Upper lobe of left lung (tissue), 6 donors: ENCODE data around the gene ZNF714. TPM values are rescaled to one million over a fixed set of nuclear protein-coding genes. Genes with fewer than 3 reads are reported as not detected.

Source experiments
- ATAC-seq, 2 donors: fragments of 200-7000 bp; cut with Tn5 transposase; one replicate each; pipeline ENCODE4 v1.9.1; 2022; ENCODE audit warnings: mild to moderate bottlenecking in 2 of 2, moderate library complexity in 2 of 2; ENCODE audit not compliant: low FRiP score in 2 of 2
- DNase-seq, 2 donors: peaks; one replicate each; pipeline ENCODE4 v3.0.0-alpha.2; 2019 to 2020
- H3K27ac ChIP-seq, 4 donors: fragments of 200-600 bp; sonication (generic); one replicate each; pipeline ENCODE4 v1.5.1; 2016 to 2019
- H3K27me3 ChIP-seq, 4 donors: fragments of 200-600 bp; sonication (generic); one replicate each; pipeline ENCODE4 v1.5.1; 2017 to 2019
- H3K36me3 ChIP-seq, 4 donors: fragments of 200-600 bp; sonication (generic); one replicate each; pipeline ENCODE4 v1.5.1; 2016 to 2019
- H3K4me1 ChIP-seq, 4 donors: fragments of 200-600 bp; sonication (generic); one replicate each; pipeline ENCODE4 v1.5.1; 2018 to 2019
- H3K4me3 ChIP-seq, 4 donors: fragments of 200-600 bp; sonication (generic); one replicate each; pipeline ENCODE4 v1.5.1; 2017 to 2019; ENCODE audit warnings: mild to moderate bottlenecking in 2 of 4, moderate library complexity in 1 of 4
- H3K9me3 ChIP-seq, 4 donors: fragments of 200-600 bp; sonication (generic); one replicate each; pipeline ENCODE4 v1.5.1; 2018 to 2019
- CTCF ChIP-seq, 6 experiments: fragments of 450-650 bp in 4 of 6; fragments of 200-600 bp in 2 of 6; sonication (generic) in 2 of 6; IDR thresholded peaks; one replicate each; pipeline ENCODE4 v1.5.1; 2016 to 2019; ENCODE audit warnings: antibody characterized with exemption in 6 of 6
- EP300 ChIP-seq, 4 donors: sonication (generic); formaldehyde crosslinking; IDR thresholded peaks; one replicate each; pipeline ENCODE4 v1.5.1; 2017; ENCODE audit warnings: antibody characterized with exemption in 4 of 4, control low read depth in 2 of 4
- POLR2A ChIP-seq, 4 donors: fragments of 450-650 bp; IDR thresholded peaks; one replicate each; pipeline ENCODE4 v1.5.1; 2016 to 2017; ENCODE audit warnings: antibody characterized with exemption in 4 of 4, mild to moderate bottlenecking in 2 of 4
- POLR2AphosphoS5 ChIP-seq, 2 donors: sonication (generic); formaldehyde crosslinking; IDR thresholded peaks; one replicate each; pipeline ENCODE4 v1.5.1; 2017; ENCODE audit warnings: antibody characterized with exemption in 2 of 2
- WGBS, 2 donors: methylation state at CpG; one replicate each; pipeline ENCODE4 v1.1.5; 2017 to 2018; 5-methylcytosine and 5-hydroxymethylcytosine counted together
- total RNA-seq, 6 donors: library from RNA; depleted of rRNA in 4 of 6; stranded (reverse); fragments of >200 nt in 4 of 6; gene quantifications; one replicate each; pipeline versions ENCODE4 v1.1.0 to v1.2.1, GENCODE V29; 2016 to 2021
- donor health status: DM: no; HTN: no; CAD: no; lungs with moderate emphysema.
- donor health status: DM: no; HTN: yes; CAD: no; lungs with severe emphysema.

Gene ZNF714
- total RNA-seq, 6 donors from 2014 or later = 4.1 to 22.3 (median 11.9) TPM

- no peaks in the 10 kb centered on the region for H3K9me3 ChIP-seq
- 76 to 93% methylated on average over 1 of the region's 1 CpG for WGBS, 2 donors
- H3K36me3 ChIP-seq = peaks cover 0 to 45% (median 11%) of the 10 kb centered on the region in 4 donors
- peaks cover 6 to 13% (median 8%) of the 10 kb centered on the region in 4 donors for H3K4me1 ChIP-seq
- ATAC-seq (no peak), DNase-seq (no peak)
- no peak overlapping the region for H3K4me3 ChIP-seq
- no peak overlapping the region for H3K27ac ChIP-seq
- H3K27me3 ChIP-seq = no peaks in the 10 kb centered on the region
- TF ChIP-seq CTCF (IDR thresholded peaks at IDR 0.05) (no peak), EP300 (IDR thresholded peaks at IDR 0.05) (no peak), POLR2AphosphoS5 (IDR thresholded peaks at IDR 0.05) (no peak), POLR2A (IDR thresholded peaks at IDR 0.05) (no peak)
Observed at GRCh38 chr19:21143854-21144253, 61.9 kb downstream of the ZNF714 start.

- peaks cover 4 to 74% (median 24%) of the 10 kb centered on the region in 4 donors for H3K36me3 ChIP-seq
- peaks cover 4 to 6% (median 5%) of the 10 kb centered on the region in 4 donors for H3K4me1 ChIP-seq
- no peak for TF ChIP-seq EP300 (IDR thresholded peaks at IDR 0.05)
- no peak for TF ChIP-seq POLR2A (IDR thresholded peaks at IDR 0.05)
- no peak for TF ChIP-seq CTCF (IDR thresholded peaks at IDR 0.05)
- no peak for TF ChIP-seq POLR2AphosphoS5 (IDR thresholded peaks at IDR 0.05)
- no peak overlapping the region for H3K27ac ChIP-seq
- DNase-seq = no peak
- no peaks in the 10 kb centered on the region for H3K27me3 ChIP-seq
- 92 to 94% methylated on average over 1 of the region's 1 CpG for WGBS, 2 donors
- ATAC-seq = no peak
- no peaks in the 10 kb centered on the region for H3K9me3 ChIP-seq
- H3K4me3 ChIP-seq = no peak overlapping the region
Observed at GRCh38 chr19:21147540-21147939, 65.5 kb downstream of the ZNF714 start.

- ATAC-seq = no peak
- H3K36me3 ChIP-seq = peaks cover 6 to 82% (median 25%) of the 10 kb centered on the region in 4 donors
- no peak overlapping the region for H3K27ac ChIP-seq
- TF ChIP-seq POLR2A (IDR thresholded peaks at IDR 0.05) (no peak), CTCF (IDR thresholded peaks at IDR 0.05) (no peak), POLR2AphosphoS5 (IDR thresholded peaks at IDR 0.05) (no peak), EP300 (IDR thresholded peaks at IDR 0.05) (no peak)
- H3K9me3 ChIP-seq = no peaks in the 10 kb centered on the region
- H3K4me3 ChIP-seq = no peak overlapping the region
- H3K27me3 ChIP-seq = no peaks in the 10 kb centered on the region
- DNase-seq = no peak
- no peaks in the 10 kb centered on the region for H3K4me1 ChIP-seq
Observed at GRCh38 chr19:21148681-21149080, 66.7 kb downstream of the ZNF714 start.

GRCh38 chr19:21149877-21150276, 67.9 kb downstream of the ZNF714 start:
- Histone ChIP-seq H3K27ac (no peak overlapping the region), H3K9me3 (no peaks in the 10 kb centered on the region), H3K27me3 (no peaks in the 10 kb centered on the region), H3K36me3 (peaks cover 6 to 72% (median 21%) of the 10 kb centered on the region in 4 donors), H3K4me1 (no peaks in the 10 kb centered on the region), H3K4me3 (no peak overlapping the region)
- no peak for ATAC-seq
- TF ChIP-seq POLR2A (IDR thresholded peaks at IDR 0.05) (no peak), CTCF (IDR thresholded peaks at IDR 0.05) (no peak), EP300 (IDR thresholded peaks at IDR 0.05) (no peak), POLR2AphosphoS5 (IDR thresholded peaks at IDR 0.05) (no peak)
- DNase-seq = no peak
- WGBS, 2 donors = 95 to 98% methylated on average over 6 of the region's 6 CpGs

GRCh38 chr19:21151460-21151859, 69.5 kb downstream of the ZNF714 start:
- H3K4me1 ChIP-seq = no peaks in the 10 kb centered on the region
- DNase-seq (no peak), ATAC-seq (no peak)
- H3K27ac ChIP-seq = no peak overlapping the region
- peaks cover 6 to 64% (median 14%) of the 10 kb centered on the region in 4 donors for H3K36me3 ChIP-seq
- no peaks in the 10 kb centered on the region for H3K27me3 ChIP-seq
- no peak overlapping the region for H3K4me3 ChIP-seq
- no peaks in the 10 kb centered on the region for H3K9me3 ChIP-seq
- TF ChIP-seq POLR2AphosphoS5 (IDR thresholded peaks at IDR 0.05) (no peak), POLR2A (IDR thresholded peaks at IDR 0.05) (no peak), EP300 (IDR thresholded peaks at IDR 0.05) (no peak), CTCF (IDR thresholded peaks at IDR 0.05) (no peak)
- 91 to 100% methylated on average over 1 of the region's 1 CpG for WGBS, 2 donors
